HepG2 (cell line): ENCODE data around the gene NUDT2. TPM values are rescaled to one million over a fixed set of nuclear protein-coding genes. Genes with fewer than 3 reads are reported as not detected.

Experiments used
- BRD4 ChIP-seq: sonication (generic); formaldehyde crosslinking; IDR thresholded peaks from 2 replicates; pipeline ENCODE4 v1.4.0; 2020; ENCODE audit warnings: missing genetic modification reagents
- DPF2 ChIP-seq: sonication (generic); formaldehyde crosslinking; IDR thresholded peaks from 2 replicates; pipeline ENCODE4 v1.4.0; 2020; ENCODE audit warnings: mild to moderate bottlenecking, low read depth, missing genetic modification reagents, borderline replicate concordance
- FOXO1 ChIP-seq: sonication (generic); formaldehyde crosslinking; IDR thresholded peaks from 2 replicates; pipeline ENCODE4 v1.4.0; 2020; ENCODE audit warnings: missing genetic modification reagents
- HDAC2 ChIP-seq: sonication (generic); formaldehyde crosslinking; IDR thresholded peaks from 2 replicates; pipeline ENCODE4 v1.4.0; 2020; ENCODE audit warnings: missing genetic modification reagents
- KLF15 ChIP-seq: sonication (generic); formaldehyde crosslinking; IDR thresholded peaks from 2 replicates; pipeline ENCODE4 v1.8.1; 2023; ENCODE audit warnings: borderline replicate concordance, mild to moderate bottlenecking, inconsistent platforms, missing genetic modification reagents, mixed read lengths
- MAZ ChIP-seq, 2 experiments: sonication (generic) in 1 of 2; formaldehyde crosslinking in 1 of 2; IDR thresholded peaks; 2 replicates each; pipeline versions ENCODE4 v1.5.0 to v1.6.1; 2012 to 2020; ENCODE audit warnings: low read depth in 2 of 2, mild to moderate bottlenecking in 2 of 2, borderline replicate concordance in 1 of 2, improper control_type of control experiment in 1 of 2, low read length in 1 of 2, missing genetic modification reagents in 1 of 2, moderate library complexity in 1 of 2
- NR2F6 ChIP-seq, 2 experiments: IDR thresholded peaks; 2 replicates each; pipeline ENCODE4 v1.6.1; 2016; ENCODE audit warnings: antibody characterized with exemption in 1 of 2, mild to moderate bottlenecking in 1 of 2
- TCF12 ChIP-seq, 2 experiments: fragments of 450-650 bp in 1 of 2; sonication (generic) in 1 of 2; formaldehyde crosslinking in 1 of 2; IDR thresholded peaks; 2 replicates each; pipeline versions ENCODE4 v1.6.1 to v1.8.0; 2017 to 2022; ENCODE audit warnings: antibody characterized with exemption in 1 of 2, mild to moderate bottlenecking in 1 of 2, missing genetic modification reagents in 1 of 2, moderate library complexity in 1 of 2
- THAP11 ChIP-seq: IDR thresholded peaks from 2 replicates; pipeline ENCODE4 v1.6.1; 2016; ENCODE audit warnings: missing biosample characterization, missing genetic modification reagents
- TOPORS ChIP-seq: sonication (generic); formaldehyde crosslinking; IDR thresholded peaks from 2 replicates; pipeline ENCODE4 v1.8.0; 2023; ENCODE audit warnings: mild to moderate bottlenecking, missing genetic modification reagents
- ZBTB20 ChIP-seq: sonication (generic); formaldehyde crosslinking; IDR thresholded peaks from 2 replicates; pipeline ENCODE4 v1.8.1; 2023; ENCODE audit warnings: missing genetic modification reagents, low read depth, mild to moderate bottlenecking, borderline replicate concordance
- ZBTB7A ChIP-seq: sonication (generic); formaldehyde crosslinking; IDR thresholded peaks from 2 replicates; pipeline ENCODE4 v1.8.0; 2022; ENCODE audit warnings: mild to moderate bottlenecking, missing genetic modification reagents
- ZNF337 ChIP-seq: sonication (generic); formaldehyde crosslinking; IDR thresholded peaks from 2 replicates; pipeline ENCODE4 v1.5.1; 2020; ENCODE audit warnings: missing genetic modification reagents, low read depth, mild to moderate bottlenecking, borderline replicate concordance
- ZNF44 ChIP-seq: sonication (generic); formaldehyde crosslinking; IDR thresholded peaks from 2 replicates; pipeline ENCODE4 v1.5.1; 2020; ENCODE audit warnings: mild to moderate bottlenecking, missing genetic modification reagents
- ZNF510 ChIP-seq: sonication (generic); formaldehyde crosslinking; IDR thresholded peaks from 2 replicates; pipeline ENCODE4 v1.4.0; 2020; ENCODE audit warnings: low read depth, mild to moderate bottlenecking, missing genetic modification reagents
- ZNF678 ChIP-seq: sonication (generic); formaldehyde crosslinking; IDR thresholded peaks from 2 replicates; pipeline ENCODE4 v1.4.0; 2020; ENCODE audit warnings: mild to moderate bottlenecking, missing genetic modification reagents
- ZNF746 ChIP-seq: sonication (generic); formaldehyde crosslinking; IDR thresholded peaks from 2 replicates; pipeline ENCODE4 v1.8.0; 2022; ENCODE audit warnings: mild to moderate bottlenecking, missing genetic modification reagents
- ZNF747 ChIP-seq: sonication (generic); formaldehyde crosslinking; IDR thresholded peaks from 2 replicates; pipeline ENCODE4 v1.8.1; 2023; ENCODE audit warnings: missing genetic modification reagents, mild to moderate bottlenecking, borderline replicate concordance
- polyA plus RNA-seq, 8 experiments: library from polyadenylated mRNA; depleted of rRNA in 3 of 8; stranded (reverse) in 7 of 8; unstranded in 1 of 8; fragments of >200 nt; fragmentation: Illumina TruSeq in 4 of 8; extraction: Trizol in 4 of 8; gene quantifications; 2 replicates each; pipeline versions ENCODE4 v1.2.1 to v1.2.3, GENCODE V29; 2011 to 2016; ENCODE audit warnings: low read depth in 4 of 8, missing spikeins in 1 of 8, mixed read lengths in 1 of 8; ENCODE audit not compliant: insufficient read depth in 1 of 8
- total RNA-seq, 5 experiments: library from RNA; depleted of rRNA; stranded (reverse); fragments of >200 nt; fragmentation: Illumina TruSeq; extraction: Trizol; gene quantifications; 2 replicates each; pipeline ENCODE4 v1.2.3, GENCODE V29; 2016; ENCODE audit warnings: low read depth in 1 of 5
- TF ChIP-seq, protein P1 (sequence below): sonication (generic); formaldehyde crosslinking; IDR thresholded peaks from 2 replicates; pipeline ENCODE4 v1.8.1; 2022; ENCODE audit warnings: low read depth, mild to moderate bottlenecking, missing genetic modification reagents
- TF ChIP-seq, protein P2 (sequence below): sonication (generic); formaldehyde crosslinking; IDR thresholded peaks from 2 replicates; pipeline ENCODE4 v1.5.0; 2020; ENCODE audit warnings: missing genetic modification reagents

The NUDT2 gene
- total and polyA plus RNA-seq, 2 of the 13 experiments (the other 11 are each of a cell fraction or from before 2014, with no cell fraction given), result 19.9 to 24.6 TPM

DNA sequence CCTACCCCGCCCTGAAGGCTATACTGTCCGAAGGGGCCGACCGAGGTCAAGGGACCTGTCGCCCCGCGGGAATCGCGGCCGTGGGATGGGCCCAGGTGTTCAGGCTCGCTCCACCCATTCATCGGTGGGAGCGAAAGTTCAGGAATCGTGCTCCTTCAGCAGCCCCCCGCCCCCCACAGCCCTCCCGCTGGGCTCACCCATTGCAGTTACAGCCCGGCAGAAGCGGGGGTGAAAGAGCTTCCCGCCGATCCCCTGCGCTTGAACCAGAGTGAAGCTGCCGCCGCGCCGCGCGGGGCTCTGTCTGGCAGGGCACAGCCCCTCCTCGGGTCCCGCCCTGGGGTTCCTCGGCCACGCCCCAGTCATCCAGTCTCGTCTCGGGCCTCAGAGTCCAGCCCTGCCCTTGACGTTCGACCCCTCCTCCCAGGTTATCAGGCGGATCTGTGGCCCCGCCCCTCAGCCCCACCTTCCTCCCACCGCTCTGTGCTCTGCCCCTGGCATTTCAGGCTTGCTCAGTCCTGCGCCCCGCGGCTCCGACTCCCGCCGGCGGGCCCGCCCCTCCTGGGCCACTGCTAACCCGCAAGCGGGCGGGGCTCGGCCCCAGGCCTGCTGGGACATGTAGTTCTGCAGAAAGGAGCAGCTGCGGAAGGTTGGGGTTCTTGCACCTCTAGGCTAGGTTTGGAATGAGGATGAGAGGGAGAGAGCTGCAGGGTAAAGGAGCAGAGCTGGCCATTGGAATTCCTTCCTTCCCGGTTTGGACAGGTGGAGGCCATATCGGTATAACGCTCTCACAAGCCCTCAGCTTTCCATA lies 47.4 kb downstream of the NUDT2 start, which contains the start of gene MYORG (continued):
- TF ChIP-seq, protein P1, sequence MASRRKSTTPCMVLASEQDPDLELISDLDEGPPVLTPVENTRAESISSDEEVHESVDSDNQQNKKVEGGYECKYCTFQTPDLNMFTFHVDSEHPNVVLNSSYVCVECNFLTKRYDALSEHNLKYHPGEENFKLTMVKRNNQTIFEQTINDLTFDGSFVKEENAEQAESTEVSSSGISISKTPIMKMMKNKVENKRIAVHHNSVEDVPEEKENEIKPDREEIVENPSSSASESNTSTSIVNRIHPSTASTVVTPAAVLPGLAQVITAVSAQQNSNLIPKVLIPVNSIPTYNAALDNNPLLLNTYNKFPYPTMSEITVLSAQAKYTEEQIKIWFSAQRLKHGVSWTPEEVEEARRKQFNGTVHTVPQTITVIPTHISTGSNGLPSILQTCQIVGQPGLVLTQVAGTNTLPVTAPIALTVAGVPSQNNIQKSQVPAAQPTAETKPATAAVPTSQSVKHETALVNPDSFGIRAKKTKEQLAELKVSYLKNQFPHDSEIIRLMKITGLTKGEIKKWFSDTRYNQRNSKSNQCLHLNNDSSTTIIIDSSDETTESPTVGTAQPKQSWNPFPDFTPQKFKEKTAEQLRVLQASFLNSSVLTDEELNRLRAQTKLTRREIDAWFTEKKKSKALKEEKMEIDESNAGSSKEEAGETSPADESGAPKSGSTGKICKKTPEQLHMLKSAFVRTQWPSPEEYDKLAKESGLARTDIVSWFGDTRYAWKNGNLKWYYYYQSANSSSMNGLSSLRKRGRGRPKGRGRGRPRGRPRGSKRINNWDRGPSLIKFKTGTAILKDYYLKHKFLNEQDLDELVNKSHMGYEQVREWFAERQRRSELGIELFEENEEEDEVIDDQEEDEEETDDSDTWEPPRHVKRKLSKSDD (CRISPR knock-in tag), result no peak
- TF ChIP-seq ZNF678 (CRISPR knock-in tag) (0 out of 2 replicates have a peak, but pooled peaks have one; percentile 42), ZBTB20 (CRISPR knock-in tag) (peak; percentile 52; the same call in 1 of the 2 replicates), ZNF510 (peak; percentile 82), BRD4 (CRISPR knock-in tag) (no peak; the same call in 1 of the 2 replicates), HDAC2 (CRISPR knock-in tag) (peak; percentile 53; the same call in 1 of the 2 replicates), ZNF337 (CRISPR knock-in tag) (no peak), TOPORS (0 out of 2 replicates have a peak, but pooled peaks have one; percentile 35), FOXO1 (CRISPR knock-in tag) (peak; percentile 10; the same call in 1 of the 2 replicates), THAP11 (peak; percentile 99), KLF15 (no peak), ZNF747 (CRISPR knock-in tag) (no peak), TCF12 (IDR thresholded peaks at IDR 0.05) (no peak), TCF12 (CRISPR knock-in tag; IDR thresholded peaks at IDR 0.05) (0 out of 2 replicates have a peak, but pooled peaks have one; percentile 44), ZNF746 (no peak), ZNF44 (CRISPR knock-in tag) (no peak), NR2F6 (IDR thresholded peaks at IDR 0.05) (0 out of 2 replicates have a peak, but pooled peaks have one; percentile 17), NR2F6 (CRISPR knock-in tag; IDR thresholded peaks at IDR 0.05) (peak; percentile 79), MAZ (IDR thresholded peaks at IDR 0.05; ENCODE audit: borderline replicate concordance, low read depth, low read length) (peak; percentile 88), MAZ (CRISPR knock-in tag; IDR thresholded peaks at IDR 0.05; ENCODE audit: low read depth) (peak; percentile 89), ZBTB7A (CRISPR knock-in tag) (no peak), DPF2 (no peak)
- TF ChIP-seq, protein P2, sequence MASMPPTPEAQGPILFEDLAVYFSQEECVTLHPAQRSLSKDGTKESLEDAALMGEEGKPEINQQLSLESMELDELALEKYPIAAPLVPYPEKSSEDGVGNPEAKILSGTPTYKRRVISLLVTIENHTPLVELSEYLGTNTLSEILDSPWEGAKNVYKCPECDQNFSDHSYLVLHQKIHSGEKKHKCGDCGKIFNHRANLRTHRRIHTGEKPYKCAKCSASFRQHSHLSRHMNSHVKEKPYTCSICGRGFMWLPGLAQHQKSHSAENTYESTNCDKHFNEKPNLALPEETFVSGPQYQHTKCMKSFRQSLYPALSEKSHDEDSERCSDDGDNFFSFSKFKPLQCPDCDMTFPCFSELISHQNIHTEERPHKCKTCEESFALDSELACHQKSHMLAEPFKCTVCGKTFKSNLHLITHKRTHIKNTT (CRISPR knock-in tag), result no peak
